ENCODE data around the gene RAB11FIP2.

Gene RAB11FIP2

GRCh38 chr10:117980216-117980615 lies 66.5 kb downstream of the RAB11FIP2 start:
- no peaks in the 10 kb centered on the region for H3K36me3 ChIP-seq (ENCODE audit: control insufficient read depth, insufficient read depth, low read length)
- H3K79me2 ChIP-seq (ENCODE audit: control insufficient read depth, insufficient read depth, low read length): no peaks in the 10 kb centered on the region
- no peak overlapping the region for H3K18ac ChIP-seq (ENCODE audit: low read length)
- no peak overlapping the region for H3K9ac ChIP-seq (ENCODE audit: low read length)
- H4K5ac ChIP-seq (ENCODE audit: low read length): no peak overlapping the region
- no peak overlapping the region for H2BK15ac ChIP-seq (replicated peaks; ENCODE audit: low read depth)
- H3K4me2 ChIP-seq (ENCODE audit: low read length): no peak overlapping the region
- no peak overlapping the region for H3K27ac ChIP-seq (ENCODE audit: low read depth, low read length)
- H3K4me3 ChIP-seq (ENCODE audit: low read length): no peak overlapping the region
- H3K4me1 ChIP-seq (ENCODE audit: control insufficient read depth, low read depth, low read length): no peaks in the 10 kb centered on the region
- no peaks in the 10 kb centered on the region for H3K27me3 ChIP-seq (ENCODE audit: insufficient read depth, low read length, poor library complexity)
- WGBS (ENCODE audit: extremely low coverage, insufficient coverage, low lambda C conversion rate): no CpG with 5 or more reads among the region's 2 CpGs
- H4K8ac ChIP-seq (ENCODE audit: low read depth, low read length): no peak overlapping the region
- H3K4ac ChIP-seq (ENCODE audit: low read depth, low read length): no peak overlapping the region
- no peak overlapping the region for H3K23ac ChIP-seq (ENCODE audit: low read length)
- H3K79me1 ChIP-seq (ENCODE audit: low read length): no peaks in the 10 kb centered on the region
- H2BK120ac ChIP-seq (ENCODE audit: low read depth, low read length): no peak overlapping the region
- no peak for DNase-seq
- no peak overlapping the region for H2AK5ac ChIP-seq (ENCODE audit: low read length)
- H3K56ac ChIP-seq (ENCODE audit: low read length): no peak overlapping the region
- no peak overlapping the region for H2BK5ac ChIP-seq (ENCODE audit: low read length)

- Histone ChIP-seq H4K8ac (ENCODE audit: low read depth, low read length) (no peak overlapping the region), H2BK5ac (ENCODE audit: low read length) (no peak overlapping the region), H2BK120ac (ENCODE audit: low read depth, low read length) (no peak overlapping the region), H3K27me3 (ENCODE audit: insufficient read depth, low read length, poor library complexity) (no peaks in the 10 kb centered on the region), H3K4ac (ENCODE audit: low read depth, low read length) (no peak overlapping the region), H3K56ac (ENCODE audit: low read length) (no peak overlapping the region), H4K5ac (ENCODE audit: low read length) (no peak overlapping the region), H3K79me1 (ENCODE audit: low read length) (no peaks in the 10 kb centered on the region), H3K9ac (ENCODE audit: low read length) (no peak overlapping the region), H3K4me2 (ENCODE audit: low read length) (no peak overlapping the region), H3K79me2 (ENCODE audit: control insufficient read depth, insufficient read depth, low read length) (no peaks in the 10 kb centered on the region), H3K27ac (ENCODE audit: low read depth, low read length) (no peak overlapping the region), H3K4me1 (ENCODE audit: control insufficient read depth, low read depth, low read length) (no peaks in the 10 kb centered on the region), H2BK15ac (replicated peaks; ENCODE audit: low read depth) (no peak overlapping the region), H2AK5ac (ENCODE audit: low read length) (no peak overlapping the region), H3K18ac (ENCODE audit: low read length) (peak overlapping the region; percentile 28), H3K4me3 (ENCODE audit: low read length) (no peak overlapping the region), H3K23ac (ENCODE audit: low read length) (no peak overlapping the region), H3K36me3 (ENCODE audit: control insufficient read depth, insufficient read depth, low read length) (no peaks in the 10 kb centered on the region)
- no CpG with 5 or more reads among the region's 5 CpGs for WGBS (ENCODE audit: extremely low coverage, insufficient coverage, low lambda C conversion rate)
- DNase-seq: no peak
Observed at GRCh38 chr10:117972168-117972837, 74.4 kb downstream of the RAB11FIP2 start.

GRCh38 chr10:117970962-117971361 lies 75.8 kb downstream of the RAB11FIP2 start:
- Histone ChIP-seq H2AK5ac (ENCODE audit: low read length) (no peak overlapping the region), H3K23ac (ENCODE audit: low read length) (no peak overlapping the region), H4K5ac (ENCODE audit: low read length) (no peak overlapping the region), H2BK120ac (ENCODE audit: low read depth, low read length) (no peak overlapping the region), H3K4me2 (ENCODE audit: low read length) (no peak overlapping the region), H3K56ac (ENCODE audit: low read length) (no peak overlapping the region), H3K4me3 (ENCODE audit: low read length) (no peak overlapping the region), H3K36me3 (ENCODE audit: control insufficient read depth, insufficient read depth, low read length) (no peaks in the 10 kb centered on the region), H2BK5ac (ENCODE audit: low read length) (no peak overlapping the region), H4K8ac (ENCODE audit: low read depth, low read length) (no peak overlapping the region), H3K4ac (ENCODE audit: low read depth, low read length) (no peak overlapping the region), H3K27me3 (ENCODE audit: insufficient read depth, low read length, poor library complexity) (no peaks in the 10 kb centered on the region), H3K4me1 (ENCODE audit: control insufficient read depth, low read depth, low read length) (no peaks in the 10 kb centered on the region), H2BK15ac (replicated peaks; ENCODE audit: low read depth) (no peak overlapping the region), H3K79me2 (ENCODE audit: control insufficient read depth, insufficient read depth, low read length) (no peaks in the 10 kb centered on the region), H3K18ac (ENCODE audit: low read length) (no peak overlapping the region), H3K79me1 (ENCODE audit: low read length) (no peaks in the 10 kb centered on the region), H3K9ac (ENCODE audit: low read length) (no peak overlapping the region), H3K27ac (ENCODE audit: low read depth, low read length) (no peak overlapping the region)
- DNase-seq: no peak
- no CpG with 5 or more reads among the region's 2 CpGs for WGBS (ENCODE audit: extremely low coverage, insufficient coverage, low lambda C conversion rate)

GRCh38 chr10:117969592-117969991 lies 77.1 kb downstream of the RAB11FIP2 start:
- Histone ChIP-seq H4K8ac (ENCODE audit: low read depth, low read length) (no peak overlapping the region), H3K4me2 (ENCODE audit: low read length) (no peak overlapping the region), H3K36me3 (ENCODE audit: control insufficient read depth, insufficient read depth, low read length) (no peaks in the 10 kb centered on the region), H3K18ac (ENCODE audit: low read length) (no peak overlapping the region), H3K27me3 (ENCODE audit: insufficient read depth, low read length, poor library complexity) (no peaks in the 10 kb centered on the region), H3K4me3 (ENCODE audit: low read length) (no peak overlapping the region), H3K4ac (ENCODE audit: low read depth, low read length) (no peak overlapping the region), H2AK5ac (ENCODE audit: low read length) (no peak overlapping the region), H2BK15ac (replicated peaks; ENCODE audit: low read depth) (no peak overlapping the region), H4K5ac (ENCODE audit: low read length) (no peak overlapping the region), H3K4me1 (ENCODE audit: control insufficient read depth, low read depth, low read length) (no peaks in the 10 kb centered on the region), H3K79me2 (ENCODE audit: control insufficient read depth, insufficient read depth, low read length) (no peaks in the 10 kb centered on the region), H3K9ac (ENCODE audit: low read length) (no peak overlapping the region), H2BK120ac (ENCODE audit: low read depth, low read length) (no peak overlapping the region), H3K79me1 (ENCODE audit: low read length) (no peaks in the 10 kb centered on the region), H3K27ac (ENCODE audit: low read depth, low read length) (no peak overlapping the region), H2BK5ac (ENCODE audit: low read length) (no peak overlapping the region), H3K23ac (ENCODE audit: low read length) (no peak overlapping the region), H3K56ac (ENCODE audit: low read length) (no peak overlapping the region)
- no CpG with 5 or more reads among the region's 1 CpG for WGBS (ENCODE audit: extremely low coverage, insufficient coverage, low lambda C conversion rate)
- DNase-seq: no peak

- Histone ChIP-seq H3K4me2 (ENCODE audit: low read length) (no peak overlapping the region), H2AK5ac (ENCODE audit: low read length) (no peak overlapping the region), H3K56ac (ENCODE audit: low read length) (no peak overlapping the region), H3K4ac (ENCODE audit: low read depth, low read length) (no peak overlapping the region), H3K9ac (ENCODE audit: low read length) (no peak overlapping the region), H3K4me1 (ENCODE audit: control insufficient read depth, low read depth, low read length) (no peaks in the 10 kb centered on the region), H4K8ac (ENCODE audit: low read depth, low read length) (no peak overlapping the region), H3K18ac (ENCODE audit: low read length) (no peak overlapping the region), H4K5ac (ENCODE audit: low read length) (no peak overlapping the region), H3K79me1 (ENCODE audit: low read length) (no peaks in the 10 kb centered on the region), H3K23ac (ENCODE audit: low read length) (no peak overlapping the region), H3K79me2 (ENCODE audit: control insufficient read depth, insufficient read depth, low read length) (no peaks in the 10 kb centered on the region), H3K4me3 (ENCODE audit: low read length) (no peak overlapping the region), H3K27me3 (ENCODE audit: insufficient read depth, low read length, poor library complexity) (no peaks in the 10 kb centered on the region), H2BK15ac (replicated peaks; ENCODE audit: low read depth) (no peak overlapping the region), H3K27ac (ENCODE audit: low read depth, low read length) (no peak overlapping the region), H2BK120ac (ENCODE audit: low read depth, low read length) (no peak overlapping the region), H2BK5ac (ENCODE audit: low read length) (no peak overlapping the region), H3K36me3 (ENCODE audit: control insufficient read depth, insufficient read depth, low read length) (no peaks in the 10 kb centered on the region)
- no CpG with 5 or more reads among the region's 10 CpGs for WGBS (ENCODE audit: extremely low coverage, insufficient coverage, low lambda C conversion rate)
- no peak for DNase-seq
Observed at GRCh38 chr10:117968354-117969182, 78.2 kb downstream of the RAB11FIP2 start.

All from mesendoderm (in vitro differentiated cells).